GM03348 (cell line): ENCODE measurements around the gene ALPP.
"Not testable (repeated sequence)": the region's sequence is repeated elsewhere in the genome, so short reads cannot be mapped to it uniquely, and the experiment has no call there.

Source experiments
- DNase-seq: peaks from one replicate; pipeline ENCODE4 v3.0.0; 2012; ENCODE audit warnings: low spot score

The ALPP gene

GRCh38 chr2:232341061-232341738, 37.4 kb upstream of the ALPP start:
- no peak for DNase-seq

GRCh38 chr2:232341739-232342126, 36.8 kb upstream of the ALPP start:
- no peak for DNase-seq

GRCh38 chr2:232342635-232343565, 35.7 kb upstream of the ALPP start:
- no peak for DNase-seq

- DNase-seq: no peak
These were observed 34.7 kb upstream of the ALPP start for GRCh38 chr2:232343821-232344220.

- no peak for DNase-seq
These were observed 33.3 kb upstream of the ALPP start for GRCh38 chr2:232345251-232345650.

GRCh38 chr2:232347369-232347768, 31.2 kb upstream of the ALPP start:
- no peak for DNase-seq

- DNase-seq: no peak
These were observed 29.6 kb upstream of the ALPP start for GRCh38 chr2:232348936-232349335.

- no peak for DNase-seq
These were observed 29.0 kb upstream of the ALPP start for GRCh38 chr2:232349546-232349945.

GRCh38 chr2:232349946-232350635, 28.5 kb upstream of the ALPP start:
- DNase-seq: no peak

- DNase-seq: no peak
These were observed 27.5 kb upstream of the ALPP start for GRCh38 chr2:232350804-232351685.

- DNase-seq: no peak
These were observed 26.7 kb upstream of the ALPP start for GRCh38 chr2:232351686-232352510.

- no peak for DNase-seq
These were observed 25.9 kb upstream of the ALPP start for GRCh38 chr2:232352511-232353091.

GRCh38 chr2:232353096-232353495, 25.5 kb upstream of the ALPP start:
- no peak for DNase-seq

GRCh38 chr2:232353660-232354059, 24.9 kb upstream of the ALPP start:
- DNase-seq: no peak

- no peak for DNase-seq
These were observed 24.5 kb upstream of the ALPP start for GRCh38 chr2:232354069-232354468.

GRCh38 chr2:232361646-232362045, 16.9 kb upstream of the ALPP start:
- DNase-seq: no peak

GRCh38 chr2:232362174-232362900, 16.2 kb upstream of the ALPP start:
- no peak for DNase-seq

GRCh38 chr2:232363064-232363783, 15.3 kb upstream of the ALPP start:
- DNase-seq: not testable (repeated sequence)
